NCI-H226 (cell line): ENCODE data around the gene TECPR1.
"Not testable (repeated sequence)": the region's sequence is repeated elsewhere in the genome, so short reads cannot be mapped to it uniquely, and the experiment has no call there.

Experiments
- DNase-seq: peaks from one replicate; pipeline ENCODE4 v3.0.0-alpha.2; 2015

Gene TECPR1

DNA sequence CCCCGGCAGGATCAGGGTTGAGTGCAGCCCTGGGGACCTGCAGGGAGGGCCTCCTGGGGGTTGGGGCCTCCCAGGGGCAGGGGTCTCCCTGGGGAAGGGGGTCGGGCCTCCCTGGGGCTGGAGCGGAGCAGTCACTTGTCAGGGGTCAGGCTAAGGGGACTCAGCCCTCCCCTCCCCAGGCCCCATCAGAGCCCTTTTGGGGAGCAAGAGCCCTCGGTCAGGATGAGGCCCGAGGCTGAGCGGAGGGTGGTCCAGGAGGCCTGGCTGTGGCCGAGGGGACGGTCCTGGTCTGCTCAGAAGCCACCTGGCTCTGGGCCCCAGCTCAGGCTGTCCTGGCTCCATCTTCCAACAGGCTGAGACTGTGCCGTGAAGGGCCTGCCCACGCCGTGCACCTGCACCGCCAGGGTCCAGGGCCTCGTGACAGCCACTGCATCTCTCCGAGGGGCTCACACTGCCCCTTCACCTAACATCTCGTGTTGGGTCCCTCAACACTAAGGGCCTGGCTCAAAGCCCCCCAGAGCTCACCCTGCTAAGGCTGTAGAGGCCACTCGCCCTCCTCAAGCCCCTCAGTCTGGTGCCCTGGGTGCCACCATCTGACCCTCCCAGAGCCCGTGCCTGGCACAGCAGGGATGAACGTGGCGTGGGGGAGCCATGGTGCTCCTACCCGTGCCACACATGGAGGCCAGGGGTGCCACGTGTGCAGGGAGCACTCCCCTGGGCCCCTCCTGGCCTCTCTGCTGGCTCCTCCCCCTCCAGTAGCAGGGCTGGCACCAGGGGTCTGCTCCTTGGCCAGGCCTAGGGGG, 27.9 kb downstream of the TECPR1 start:
- no peak for DNase-seq

DNA sequence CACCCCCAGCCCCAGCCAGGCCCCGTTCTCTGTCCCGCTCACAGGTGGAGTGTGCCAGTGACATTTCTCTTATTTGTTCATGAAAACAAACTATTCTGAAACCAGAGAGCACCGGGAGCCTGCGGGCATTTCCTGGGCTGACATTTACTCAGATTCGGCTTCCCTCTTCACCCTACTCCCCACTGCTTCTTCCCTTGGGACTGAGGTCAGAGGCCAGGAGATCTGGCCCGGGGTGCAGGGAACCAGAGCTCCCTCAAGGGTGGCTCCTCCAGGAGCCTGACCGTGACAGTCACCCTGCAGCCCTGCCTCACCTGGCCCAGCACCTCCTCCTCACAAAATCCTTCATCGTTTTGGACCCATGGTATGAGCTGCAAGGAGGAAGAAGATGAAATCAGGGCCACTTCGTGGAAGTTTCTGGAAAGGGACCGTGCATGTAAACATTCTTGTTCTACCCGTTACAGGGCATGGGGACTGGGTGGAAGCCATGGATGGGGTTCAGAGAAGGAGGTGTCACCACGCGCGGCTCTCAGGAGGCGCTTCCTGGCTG, 28.6 kb downstream of the TECPR1 start:
- no peak for DNase-seq

DNA sequence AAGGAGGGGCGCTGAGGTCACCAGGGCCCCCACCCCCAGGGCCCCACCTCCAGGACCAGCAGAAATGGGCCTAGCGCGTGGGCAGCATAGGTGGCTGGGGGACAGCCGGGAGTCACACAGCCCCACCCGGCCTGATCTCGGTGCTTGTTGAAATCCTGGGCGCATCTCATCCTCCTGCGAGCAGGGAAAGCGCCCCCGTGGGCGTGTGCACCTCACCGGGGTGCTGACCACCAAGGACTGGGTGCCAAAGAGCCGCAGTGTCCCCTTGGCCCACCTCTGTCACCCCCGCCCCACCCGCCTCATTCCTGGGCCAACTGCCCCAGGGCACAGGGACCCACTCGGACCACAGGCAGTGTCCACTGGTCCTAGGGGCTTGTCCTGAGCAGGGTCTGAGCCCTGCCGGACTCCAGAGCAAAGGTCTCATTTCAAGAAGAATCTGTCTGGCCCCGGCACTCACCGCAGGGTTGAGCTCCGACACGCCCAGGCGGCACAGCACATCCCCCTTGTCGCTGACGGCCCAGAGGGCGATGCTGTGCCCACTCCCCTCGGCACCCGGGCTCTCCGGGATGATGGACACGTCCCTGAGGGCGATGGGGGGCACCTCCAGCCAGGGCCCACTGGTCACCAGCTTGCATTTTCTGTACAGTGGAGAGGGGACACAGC, 29.4 kb downstream of the TECPR1 start:
- DNase-seq: no peak

DNA sequence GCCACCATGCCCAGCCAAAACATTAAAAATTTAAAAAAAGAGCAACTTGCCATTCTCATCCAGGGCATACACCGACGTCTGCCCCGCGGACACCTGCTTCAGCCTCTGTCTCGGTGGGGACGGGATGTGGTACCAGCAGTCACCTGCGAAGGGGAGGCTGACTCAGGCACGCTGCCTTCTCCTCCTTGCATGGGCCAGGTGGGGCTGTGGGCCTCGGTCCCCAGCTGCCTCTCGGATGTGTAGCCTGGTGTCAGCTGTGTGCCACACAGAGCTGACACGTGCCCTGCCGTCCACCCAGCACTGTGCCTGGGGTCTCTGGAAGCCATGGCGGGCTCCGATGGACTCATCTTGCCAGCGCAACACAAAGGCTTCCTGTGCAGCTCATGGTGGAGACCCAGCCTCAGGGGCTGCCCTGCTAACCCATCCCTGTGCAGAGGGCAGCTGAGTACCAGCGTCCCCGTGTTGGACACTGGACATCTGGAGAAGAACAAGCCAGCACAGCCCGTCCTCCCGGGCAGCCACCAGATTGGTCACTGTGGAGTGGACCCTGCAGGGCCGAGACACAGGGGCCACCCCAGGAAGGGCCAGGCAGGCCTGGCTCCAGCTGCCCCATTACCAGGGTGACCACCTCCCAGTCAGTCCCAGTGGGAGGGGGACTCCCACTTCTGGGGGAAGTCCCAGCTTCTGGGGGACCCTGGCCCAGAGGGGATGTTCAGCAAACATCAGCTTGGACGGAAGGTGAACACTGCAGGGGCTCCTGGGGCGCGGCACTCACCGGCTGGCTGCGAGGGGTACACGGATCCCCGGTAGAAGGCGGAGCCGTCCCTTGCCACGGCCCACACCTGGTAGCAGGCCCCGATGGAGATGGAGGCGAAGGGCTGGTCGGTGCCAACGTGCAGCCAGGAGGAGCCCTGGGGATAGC, 30.2 kb downstream of the TECPR1 start:
- DNase-seq: no peak

- DNase-seq: not testable (repeated sequence)
These were observed 32.6 kb downstream of the TECPR1 start for GRCh38 chr7:98219382-98219781.

DNA sequence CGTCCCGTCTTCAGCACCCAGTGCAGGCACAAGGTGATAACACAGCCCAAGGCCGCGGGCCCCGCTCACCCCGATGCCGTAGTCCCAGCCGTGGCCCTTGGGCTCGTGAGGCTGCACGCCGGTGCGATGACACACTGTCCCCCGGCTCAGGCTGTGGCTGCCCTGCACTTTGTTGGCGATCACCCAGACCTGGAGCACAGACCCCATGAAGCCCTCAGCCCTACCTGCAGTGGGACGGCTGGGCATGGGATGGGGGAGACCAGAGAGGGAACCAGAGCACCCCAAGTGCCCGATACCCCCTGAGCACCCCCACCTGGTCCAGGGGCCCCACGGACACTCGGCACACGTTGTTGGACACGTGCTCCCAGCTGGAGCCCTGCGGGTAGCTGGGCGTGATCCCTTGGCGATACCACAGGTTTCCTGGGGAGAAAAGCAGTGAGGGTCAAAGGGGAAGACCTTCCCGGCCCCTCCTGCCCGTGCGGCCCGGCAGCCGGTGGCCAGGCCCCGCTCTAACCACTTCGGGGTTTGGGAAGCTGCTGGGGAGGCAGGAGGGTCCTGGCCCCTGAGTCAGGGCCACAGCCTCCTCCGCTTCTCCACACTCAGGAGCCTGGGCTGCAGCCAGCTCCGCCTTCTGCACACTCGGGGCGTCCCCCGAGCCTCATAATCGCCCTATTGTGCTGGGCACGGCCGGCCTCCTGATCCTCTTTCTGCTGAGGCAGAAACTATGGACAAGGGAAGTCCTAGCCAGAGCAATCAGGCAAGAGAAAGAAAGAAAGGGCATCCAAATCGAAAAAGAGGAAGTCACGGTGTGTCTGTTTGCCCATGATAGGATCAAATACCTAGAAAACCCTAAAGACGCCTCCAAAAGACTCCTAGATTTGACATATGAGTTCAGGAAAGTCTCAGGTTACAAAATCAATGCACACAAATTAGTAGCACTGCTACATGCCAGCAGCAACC, 34.1 kb downstream of the TECPR1 start:
- no peak for DNase-seq

DNA sequence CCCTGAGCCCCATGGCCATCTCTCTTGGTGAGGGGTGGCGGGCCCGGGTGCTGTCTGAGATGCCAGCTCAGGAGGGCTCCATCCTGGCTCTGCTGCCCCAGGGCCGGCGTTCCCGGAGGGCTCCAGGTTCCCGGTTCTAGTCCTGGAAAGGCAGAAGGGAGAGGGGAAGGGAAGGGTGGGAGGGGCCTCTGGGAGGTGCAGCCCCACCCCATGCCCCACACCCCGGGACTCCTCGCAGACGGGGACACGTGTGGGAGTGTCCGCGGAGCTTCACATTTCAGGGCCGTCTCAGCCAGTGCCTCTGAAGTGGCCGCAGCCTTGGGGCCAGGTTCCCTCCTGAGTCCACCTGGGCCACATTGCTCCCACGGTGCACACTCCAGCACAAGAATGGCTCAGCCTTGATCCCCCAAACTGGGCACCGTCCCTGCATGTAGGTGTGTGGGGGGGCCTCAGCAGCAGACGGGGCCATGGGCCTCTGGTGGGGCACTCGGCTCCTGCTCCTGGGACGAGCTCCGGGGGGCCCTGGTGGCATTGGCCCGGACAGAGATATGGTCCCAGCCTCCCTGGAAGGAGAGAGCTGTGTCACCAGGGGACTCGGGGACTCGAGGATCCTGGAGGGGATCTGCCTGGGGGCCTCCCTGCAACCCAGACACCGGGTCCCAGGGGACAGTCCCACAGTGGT, 35.0 kb downstream of the TECPR1 start:
- no peak for DNase-seq

GRCh38 chr7:98215561-98216495, 36.2 kb downstream of the TECPR1 start:
- no peak for DNase-seq

- DNase-seq: no peak
These were observed 37.2 kb downstream of the TECPR1 start for GRCh38 chr7:98214811-98215321.

DNA sequence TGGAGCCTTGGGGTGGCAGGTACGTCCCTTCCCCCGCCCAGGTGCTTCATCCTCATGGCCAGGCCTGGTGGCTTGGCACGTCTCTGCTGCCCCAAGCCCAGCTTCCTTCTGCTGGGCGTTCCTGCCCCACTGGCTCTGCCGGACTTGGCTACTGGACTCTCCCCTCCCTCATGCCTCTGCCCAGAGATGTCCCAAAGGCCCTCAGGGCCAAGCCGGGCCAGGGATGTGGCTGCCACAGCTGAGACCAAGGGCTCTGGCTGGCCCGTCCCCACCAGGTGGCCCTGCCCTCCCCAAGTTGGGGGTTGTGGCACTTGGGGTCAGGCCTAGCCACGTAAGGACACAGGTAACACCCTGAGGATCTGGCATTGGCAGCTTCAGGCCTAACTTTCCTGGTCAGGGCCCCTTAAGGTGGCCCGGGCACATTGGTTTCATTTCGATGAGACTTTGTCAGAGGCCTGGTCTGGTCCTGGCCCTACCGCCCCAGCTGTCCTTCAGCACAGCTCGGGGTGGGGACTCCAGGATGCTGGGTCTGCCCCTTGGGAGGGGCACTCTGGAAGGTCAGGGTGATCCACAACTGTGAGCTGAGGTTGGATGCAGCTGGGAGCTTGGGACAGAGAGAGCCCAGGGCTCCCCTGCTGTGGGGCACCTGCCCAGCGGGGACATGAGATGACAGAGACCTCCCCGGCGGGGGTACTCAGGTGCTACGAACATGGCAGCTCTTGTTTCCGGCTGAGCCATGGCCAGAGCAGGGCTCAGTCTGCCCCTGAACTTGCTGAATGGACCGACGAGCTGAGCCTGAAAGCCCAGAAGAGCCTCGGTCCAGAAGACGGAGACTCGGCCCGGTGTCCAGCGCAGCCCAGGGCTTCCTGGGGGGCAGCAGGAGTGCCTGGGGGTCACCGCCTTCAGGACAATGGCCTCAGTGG, 37.9 kb downstream of the TECPR1 start:
- DNase-seq: no peak

DNA sequence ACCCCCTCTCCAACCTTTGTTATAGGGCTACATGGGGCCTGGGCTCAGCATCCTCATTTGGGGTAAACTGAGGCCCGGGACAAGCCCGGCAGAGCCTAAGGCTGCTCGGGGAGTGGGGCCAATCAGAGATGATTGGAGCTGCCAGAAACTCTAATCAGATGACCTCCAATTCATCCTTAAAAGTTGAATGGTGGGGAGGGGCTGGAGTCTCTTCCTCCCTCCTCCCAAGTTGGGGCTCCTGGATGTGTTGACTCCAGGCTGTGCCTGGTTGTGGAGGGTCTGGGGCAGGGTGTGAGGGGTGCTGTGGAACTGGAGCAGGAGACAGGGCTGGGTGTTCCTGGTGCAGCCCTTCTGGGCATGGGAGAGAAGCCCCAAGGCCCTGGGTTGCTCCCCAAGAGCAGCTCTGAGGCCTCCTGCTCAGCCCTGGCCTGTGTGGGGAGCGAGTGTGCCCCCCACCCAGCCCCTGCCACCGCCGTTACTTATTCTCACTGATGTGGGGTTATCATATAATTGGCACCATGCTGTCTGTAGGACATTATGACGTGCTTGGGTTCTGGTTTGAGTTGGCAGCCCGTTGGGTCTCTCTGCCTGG, 38.6 kb downstream of the TECPR1 start:
- DNase-seq: no peak

- DNase-seq: no peak
These were observed 39.4 kb downstream of the TECPR1 start for GRCh38 chr7:98212532-98213041.

- DNase-seq: no peak
These were observed 40.1 kb downstream of the TECPR1 start for GRCh38 chr7:98211676-98212531.

DNA sequence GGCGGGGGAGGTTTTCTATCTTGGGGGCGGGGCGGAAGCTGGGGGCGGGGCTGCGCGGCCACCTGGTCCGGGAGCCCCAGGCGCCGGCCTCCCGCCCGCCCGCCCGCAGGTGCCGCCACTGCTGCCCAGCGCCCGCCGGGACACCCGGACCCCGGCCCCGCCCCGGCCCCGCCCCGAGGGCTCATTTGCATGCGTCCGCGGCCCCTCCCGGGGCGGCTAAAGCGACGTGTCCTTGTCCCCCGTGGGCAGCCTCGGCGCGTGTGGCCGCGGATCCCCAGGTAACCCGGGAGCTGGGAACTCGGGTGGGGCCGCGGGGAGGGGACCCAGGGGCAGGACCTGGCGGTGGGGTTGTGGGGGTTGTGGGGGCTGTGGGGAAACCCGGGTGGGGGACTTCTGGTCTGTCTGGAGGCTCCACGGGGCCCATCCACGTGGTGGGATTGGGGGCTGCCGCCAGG, 40.8 kb downstream of the TECPR1 start, which contains the start of gene BHLHA15:
Gene BHLHA15 (plus strand): TSS at position 219 of the 455 bp plus-strand sequence. CDS start 871 bp downstream, outside the sequence.
- DNase-seq: peak; percentile 7

- no peak for DNase-seq
These were observed 41.4 kb downstream of the TECPR1 start for GRCh38 chr7:98210513-98211220.
